Measurements from ENCODE around the gene SLC25A19.
A peak's percentile ranks its signal among the peaks of the same experiment; 100 is the strongest.

Gene SLC25A19

DNA sequence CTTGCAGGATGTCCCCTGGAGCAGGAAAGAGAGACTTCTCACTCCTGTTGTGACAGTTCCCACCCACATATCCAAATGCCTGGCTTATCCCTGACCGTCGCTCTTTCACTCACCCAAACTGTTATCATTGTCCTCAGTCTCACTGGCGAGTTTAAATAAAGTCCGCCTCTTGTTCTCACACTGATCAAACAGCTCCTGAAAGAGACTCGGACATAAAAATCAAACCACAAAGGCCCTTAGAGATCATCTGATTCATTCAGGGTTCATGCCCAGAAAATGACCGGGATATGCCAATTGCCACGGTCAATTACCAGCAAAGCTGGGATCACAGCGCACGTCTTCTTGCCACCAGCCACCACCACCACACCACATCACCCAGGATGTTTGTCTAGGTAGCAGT is 47.7 kb downstream of the SLC25A19 start:
- no peak for DNase-seq (ENCODE audit: low read depth)

GRCh38 chr17:75241143-75241430 is 48.1 kb downstream of the SLC25A19 start:
- no peak for DNase-seq (ENCODE audit: low read depth)

- no peak for DNase-seq (ENCODE audit: low read depth)
These were observed 48.7 kb downstream of the SLC25A19 start for GRCh38 chr17:75240394-75241142.

- DNase-seq (ENCODE audit: low read depth): no peak
These were observed 49.3 kb downstream of the SLC25A19 start for GRCh38 chr17:75239778-75240393.

GRCh38 chr17:75239214-75239613 is 50.0 kb downstream of the SLC25A19 start:
- no peak for DNase-seq (ENCODE audit: low read depth)

DNA sequence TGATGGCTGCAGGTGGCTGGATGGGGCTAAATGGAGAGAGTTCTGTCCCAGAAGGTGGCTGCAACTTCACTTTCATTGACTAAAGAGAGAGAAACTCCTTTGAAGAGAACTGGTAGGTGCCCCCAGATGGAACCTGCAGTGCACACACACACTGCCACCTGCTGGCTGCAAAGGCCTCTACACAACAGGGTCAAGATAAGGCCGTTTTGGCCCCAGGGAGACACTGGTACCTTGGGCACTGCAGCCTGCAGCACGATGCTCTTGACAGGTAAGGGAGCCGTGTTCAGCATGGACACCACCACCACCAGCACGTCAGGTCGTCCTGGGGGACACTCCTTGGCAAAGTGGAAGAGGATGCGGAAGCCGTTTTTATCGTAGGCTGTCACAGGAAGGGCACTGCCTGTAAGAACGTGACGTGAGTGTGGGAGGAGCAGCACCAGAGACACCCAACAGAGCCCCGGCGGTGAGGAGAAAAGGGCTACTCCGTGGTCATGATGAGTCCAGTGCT is 50.5 kb downstream of the SLC25A19 start:
- DNase-seq (ENCODE audit: low read depth): peak; percentile 17

- no peak for DNase-seq (ENCODE audit: low read depth)
These were observed 51.1 kb downstream of the SLC25A19 start for GRCh38 chr17:75238020-75238580.

DNA sequence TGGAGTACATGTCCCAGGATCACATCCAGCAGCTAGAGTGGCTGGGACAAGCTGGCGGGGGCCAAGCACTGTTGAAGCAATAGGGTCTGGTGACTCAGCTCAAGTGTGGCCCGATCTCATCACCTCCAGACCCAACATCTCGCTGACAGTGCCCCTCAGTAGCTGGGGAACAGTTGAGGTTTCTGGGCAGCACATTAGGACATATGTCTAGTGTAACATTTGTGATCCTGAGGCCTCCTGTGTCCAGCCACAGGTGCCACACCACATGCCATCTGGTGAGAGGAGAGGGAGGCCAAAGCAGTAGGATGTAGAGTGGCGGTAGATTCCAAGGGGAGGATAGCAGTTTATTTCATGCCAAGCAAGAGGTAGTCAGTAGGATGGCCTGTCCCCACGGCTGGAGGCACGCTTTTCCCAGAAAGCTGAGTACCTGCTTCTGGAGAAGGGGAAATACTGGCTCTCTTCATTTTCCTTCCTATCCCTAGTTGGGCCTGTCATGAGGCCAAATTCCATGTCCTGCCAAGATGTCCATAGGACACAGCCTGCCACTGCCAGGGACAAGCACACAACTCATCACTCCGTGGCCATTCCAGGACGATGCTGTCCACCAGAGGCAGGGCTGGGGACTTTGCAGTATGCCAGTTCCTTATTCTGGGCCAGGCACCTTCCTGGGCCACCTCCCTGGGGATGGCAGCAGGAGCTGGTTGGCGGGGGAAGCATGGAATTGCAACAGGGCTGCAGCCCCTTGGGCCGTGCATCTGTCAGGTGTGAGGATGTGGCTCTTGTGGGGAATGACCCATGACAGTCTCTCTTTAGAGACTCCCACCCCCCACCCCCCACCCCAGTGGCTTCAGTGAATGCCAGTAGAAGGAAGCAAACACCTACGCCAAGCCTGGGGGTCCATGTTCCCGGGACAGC is 51.9 kb downstream of the SLC25A19 start:
- DNase-seq (ENCODE audit: low read depth): no peak

GRCh38 chr17:75232786-75233185 is 56.4 kb downstream of the SLC25A19 start:
- DNase-seq (ENCODE audit: low read depth): no peak

DNA sequence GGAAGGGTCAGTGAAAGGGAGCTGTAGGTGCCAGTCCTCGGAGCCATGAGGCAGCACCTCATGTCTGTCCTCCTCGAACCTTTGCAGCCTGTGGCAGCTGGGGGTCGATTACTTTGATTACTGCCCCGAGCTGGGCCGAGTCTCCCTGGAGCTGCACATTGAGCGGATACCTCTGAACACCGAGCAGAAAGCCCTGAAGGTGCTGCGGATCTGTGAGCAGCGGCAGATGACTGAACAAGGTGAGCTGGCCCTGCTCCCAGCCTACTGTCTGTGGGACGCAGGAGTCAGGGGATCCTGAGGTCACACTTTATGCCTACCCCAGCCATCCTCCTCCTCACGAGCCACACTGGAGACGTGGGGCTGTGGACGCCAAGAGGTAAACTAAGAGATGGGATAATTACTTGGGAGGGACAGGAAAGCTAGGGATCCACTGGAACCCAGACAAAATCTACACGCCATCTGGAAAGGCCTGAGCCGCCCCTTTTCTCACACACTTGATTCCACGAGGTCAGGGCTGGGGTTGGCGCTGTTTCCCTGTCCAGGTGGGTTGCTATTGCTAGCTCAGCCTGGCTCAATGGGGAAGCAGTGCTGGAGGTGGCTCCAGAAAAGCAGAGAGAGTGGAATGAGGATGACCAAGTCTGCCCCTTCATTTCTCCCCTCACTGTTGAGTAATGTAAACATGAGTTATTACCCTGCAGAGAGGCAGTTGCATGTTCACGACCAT is 57.3 kb downstream of the SLC25A19 start:
- no peak for DNase-seq (ENCODE audit: low read depth)

DNA sequence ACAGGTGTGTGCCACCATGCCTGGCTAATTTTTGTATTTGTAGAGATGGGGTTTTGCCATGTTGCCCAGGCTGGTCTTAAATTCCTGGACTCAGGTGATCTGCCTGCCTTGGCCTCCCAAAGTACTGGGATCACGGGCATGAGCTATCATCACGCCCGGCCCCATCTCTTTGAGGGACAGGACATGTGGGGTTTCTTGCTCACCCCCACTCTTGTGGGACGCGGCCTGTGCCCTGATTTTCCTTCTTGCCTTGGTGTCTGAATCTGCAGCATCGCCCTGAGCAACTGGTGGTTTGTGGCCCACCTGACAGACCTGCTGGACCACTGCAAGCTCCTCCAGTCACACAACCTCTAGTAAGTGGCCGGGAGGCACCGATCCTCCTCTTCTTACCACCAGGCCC is 58.2 kb downstream of the SLC25A19 start:
- DNase-seq (ENCODE audit: low read depth): no peak

- no peak for DNase-seq (ENCODE audit: low read depth)
These were observed 60.4 kb downstream of the SLC25A19 start for GRCh38 chr17:75228847-75229246.

GRCh38 chr17:75228305-75228704 is 60.9 kb downstream of the SLC25A19 start:
- no peak for DNase-seq (ENCODE audit: low read depth)

- DNase-seq (ENCODE audit: low read depth): no peak
These were observed 61.5 kb downstream of the SLC25A19 start for GRCh38 chr17:75227729-75228128.

DNA sequence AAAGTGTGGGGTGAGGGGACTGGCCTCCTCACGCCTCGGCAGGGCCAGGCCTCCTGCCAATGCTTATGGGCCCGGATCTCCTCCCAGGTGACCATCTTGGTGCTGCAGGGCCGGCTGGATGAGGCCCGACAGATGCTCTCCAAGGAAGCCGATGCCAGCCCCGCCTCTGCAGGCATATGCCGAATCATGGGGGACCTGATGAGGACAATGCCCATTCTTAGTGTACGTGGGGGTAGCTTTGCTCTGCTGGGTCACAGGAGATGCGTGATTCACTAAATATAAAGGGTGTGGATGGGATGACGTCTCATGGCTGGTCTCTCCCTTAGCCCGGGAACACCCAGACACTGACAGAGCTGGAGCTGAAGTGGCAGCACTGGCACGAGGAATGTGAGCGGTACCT is 64.2 kb downstream of the SLC25A19 start:
- no peak for DNase-seq (ENCODE audit: low read depth)

All from non-pigmented ciliary epithelial cell (primary cell).